Nephron progenitor cell (in vitro differentiated cells): ENCODE results near the gene PLCB2.

ENCODE experiments used
- DNase-seq: peaks from one replicate; pipeline ENCODE4 v3.0.0; 2021
- H3K27ac Mint-ChIP-seq: 2 replicates; pipeline ENCODE4 v1.8.0; 2021; ENCODE audit warnings: mild to moderate bottlenecking, moderate library complexity, mixed read lengths
- H3K27me3 Mint-ChIP-seq: 2 replicates; pipeline ENCODE4 v1.8.0; 2021; ENCODE audit warnings: mild to moderate bottlenecking, low read depth, mixed read lengths; ENCODE audit not compliant: poor library complexity
- H3K36me3 Mint-ChIP-seq: 2 replicates; pipeline ENCODE4 v1.8.0; 2021; ENCODE audit warnings: low read depth, mixed read lengths
- H3K4me1 Mint-ChIP-seq: 2 replicates; pipeline ENCODE4 v1.8.0; 2021; ENCODE audit warnings: mixed read lengths
- H3K4me3 Mint-ChIP-seq: 2 replicates; pipeline ENCODE4 v1.8.0; 2021; ENCODE audit warnings: mild to moderate bottlenecking, moderate library complexity, mixed read lengths
- H3K9me3 Mint-ChIP-seq: 2 replicates; pipeline ENCODE4 v1.8.0; 2021; ENCODE audit warnings: mild to moderate bottlenecking, moderate library complexity, mixed read lengths
- CTCF ChIP-seq: fragments of 200-600 bp; sonication (generic); IDR thresholded peaks from 2 replicates; pipeline ENCODE4 v1.5.0; 2021; ENCODE audit warnings: antibody characterized with exemption

PLCB2 gene

GRCh38 chr15:40239404-40239692, 68.4 kb downstream of the PLCB2 start:
- no peak for TF ChIP-seq CTCF
- peaks cover 45% of the 10 kb centered on the region for H3K27me3 Mint-ChIP-seq
- H3K9me3 Mint-ChIP-seq: no peaks in the 10 kb centered on the region
- H3K36me3 Mint-ChIP-seq: no peaks in the 10 kb centered on the region
- peaks cover 13% of the 10 kb centered on the region for H3K4me1 Mint-ChIP-seq
- H3K4me3 Mint-ChIP-seq: peak overlapping the region; percentile 70
- no peak for DNase-seq
- H3K27ac Mint-ChIP-seq: no peak overlapping the region

- H3K9me3 Mint-ChIP-seq: no peaks in the 10 kb centered on the region
- H3K27ac Mint-ChIP-seq: no peak within 1 kb of the TSS
- H3K4me3 Mint-ChIP-seq: peak within 1 kb of the TSS; percentile 78
- DNase-seq: peak; percentile 73
- H3K36me3 Mint-ChIP-seq: no peaks in the 10 kb centered on the region
- H3K4me1 Mint-ChIP-seq: peaks cover 13% of the 10 kb centered on the region
- TF ChIP-seq CTCF: no peak
- H3K27me3 Mint-ChIP-seq: peaks cover 45% of the 10 kb centered on the region
Measured at GRCh38 chr15:40238532-40239403, 69.0 kb downstream of the PLCB2 start, which contains the start of gene PAK6. PAK6 (plus strand) TSS chr15:40239063; CDS start chr15:40264786, 25,723 bp downstream.
